Stimulated activated CD8-positive, alpha-beta memory T cell treated with anti-CD3 and anti-CD28 coated beads, Interleukin-7, amount 100 ng/mL, for 48 hours (primary cell): Measurements from ENCODE around the gene ALG3.

Experiments used
- DNase-seq, 2 donors: peaks; one replicate each; pipeline ENCODE4 v3.0.0-alpha.2; 2020; ENCODE audit warnings: low read depth in 1 of 2; ENCODE audit errors: extremely low read depth in 1 of 2

The ALG3 gene

GRCh38 chr3:184198509-184198908 lies 50.3 kb downstream of the ALG3 start:
- DNase-seq, result no peak

GRCh38 chr3:184196536-184196935 lies 52.2 kb downstream of the ALG3 start:
- no peak for DNase-seq

- DNase-seq, result no peak
Observed at GRCh38 chr3:184193991-184194539, 54.7 kb downstream of the ALG3 start.

- no peak for DNase-seq
Observed at GRCh38 chr3:184192889-184193288, 55.9 kb downstream of the ALG3 start.
